Measurements from ENCODE around the gene ASF1A. TPM values are rescaled to one million over a fixed set of nuclear protein-coding genes. Genes with fewer than 3 reads are reported as not detected.

ASF1A gene
- total and polyA plus RNA-seq, 12 donors = 11.7 to 27.2 (median 22.0) TPM

- H3K36me3 ChIP-seq = no peaks in the 10 kb centered on the region
- 91 to 94% methylated on average over 2 of the region's 2 CpGs for WGBS, 2 donors
- intact Hi-C loops (cut with DNase I) = no loop called here
- peaks cover 0 to 16% (median 0%) of the 10 kb centered on the region in 9 donors for H3K4me1 ChIP-seq
- no peaks in the 10 kb centered on the region for H3K27me3 ChIP-seq
- H3K9me3 ChIP-seq = peaks cover 0 to 13% (median 0%) of the 10 kb centered on the region in 11 donors
- H3K27ac ChIP-seq = no peak overlapping the region
- no peak for TF ChIP-seq CTCF (IDR thresholded peaks at IDR 0.05)
- DNase-seq = no peak
- no peak overlapping the region for H3K4me3 ChIP-seq
- ATAC-seq = no peak
Measured at GRCh38 chr6:118873239-118873638, 20.7 kb upstream of the ASF1A start.

- TF ChIP-seq CTCF (IDR thresholded peaks at IDR 0.05) = no peak
- Histone ChIP-seq H3K4me3 (no peak overlapping the region), H3K27ac (no peak overlapping the region), H3K36me3 (no peaks in the 10 kb centered on the region), H3K9me3 (no peaks in the 10 kb centered on the region), H3K27me3 (no peaks in the 10 kb centered on the region), H3K4me1 (peaks cover 0 to 13% (median 8%) of the 10 kb centered on the region in 9 donors)
- intact Hi-C loops (cut with DNase I) = no loop called here
- WGBS, 2 donors = 91 to 99% methylated on average over 2 of the region's 2 CpGs
- DNase-seq (no peak), ATAC-seq (no peak)
Measured at GRCh38 chr6:118875672-118876071, 18.3 kb upstream of the ASF1A start.

DNA sequence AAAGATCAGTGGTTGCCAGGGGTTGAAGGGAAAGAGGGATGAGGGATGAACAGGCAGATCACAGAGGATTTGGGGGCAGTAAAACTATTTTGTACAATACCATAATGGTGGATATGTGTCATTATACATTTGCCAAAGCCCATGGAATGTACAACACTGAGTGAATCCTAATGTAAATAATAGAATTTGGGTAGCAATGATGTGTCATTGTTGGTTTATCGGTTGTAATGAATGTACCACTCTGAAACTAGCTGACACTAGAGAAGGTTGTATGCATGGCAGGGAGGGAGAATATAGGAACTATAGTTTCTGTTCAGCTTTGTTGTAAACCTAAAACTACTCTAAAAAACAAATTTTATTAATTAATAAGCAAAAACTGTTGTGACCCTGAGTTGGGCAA is 17.8 kb upstream of the ASF1A start:
- intact Hi-C loops (cut with DNase I) = no loop called here
- Histone ChIP-seq H3K4me3 (no peak overlapping the region), H3K27me3 (no peaks in the 10 kb centered on the region), H3K36me3 (no peaks in the 10 kb centered on the region), H3K4me1 (peaks cover 0 to 16% (median 6%) of the 10 kb centered on the region in 9 donors), H3K9me3 (no peaks in the 10 kb centered on the region), H3K27ac (no peak overlapping the region)
- 94 to 97% methylated on average over 1 of the region's 1 CpG for WGBS, 2 donors
- ATAC-seq = no peak
- DNase-seq = no peak
- no peak for TF ChIP-seq CTCF (IDR thresholded peaks at IDR 0.05)

DNA sequence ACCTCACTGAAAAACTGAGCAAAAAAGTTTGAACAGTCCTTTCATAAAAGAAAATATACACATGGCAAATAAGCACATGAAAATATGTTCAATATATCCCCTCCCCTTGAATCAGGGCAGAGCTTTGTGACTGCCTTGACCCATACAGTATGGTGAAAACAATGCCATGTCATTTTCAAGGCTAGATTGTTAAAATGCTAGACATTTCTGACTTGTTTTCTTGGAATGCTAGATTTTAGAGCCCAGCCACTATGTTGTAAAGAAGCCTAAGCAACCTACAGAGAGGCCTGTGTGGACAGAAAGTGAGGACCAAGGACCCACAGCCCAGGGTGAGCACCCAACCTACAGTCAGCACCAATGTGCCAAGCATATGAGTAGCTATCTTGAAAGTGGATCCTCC is 17.1 kb upstream of the ASF1A start:
- no peak for TF ChIP-seq CTCF (IDR thresholded peaks at IDR 0.05)
- Histone ChIP-seq H3K36me3 (no peaks in the 10 kb centered on the region), H3K27me3 (no peaks in the 10 kb centered on the region), H3K9me3 (no peaks in the 10 kb centered on the region), H3K27ac (no peak overlapping the region), H3K4me3 (no peak overlapping the region), H3K4me1 (peaks cover 0 to 23% (median 6%) of the 10 kb centered on the region in 9 donors)
- intact Hi-C loops (cut with DNase I) = no loop called here
- DNase-seq = no peak
- ATAC-seq = no peak

All from heart right ventricle (tissue), 16 donors.